Vagina (tissue), 2 donors: ENCODE data around the gene C6orf52. TPM values are rescaled to one million over a fixed set of nuclear protein-coding genes. Genes with fewer than 3 reads are reported as not detected.

ENCODE experiments used
- DNase-seq, 2 donors: peaks; one replicate each; pipeline ENCODE4 v3.0.0-alpha.2; 2017; ENCODE audit errors: extremely low spot score in 2 of 2
- H3K27ac ChIP-seq: fragments of 200-600 bp; sonication (generic); one replicate; pipeline ENCODE4 v1.5.1; 2019
- H3K27me3 ChIP-seq: fragments of 200-600 bp; sonication (generic); one replicate; pipeline ENCODE4 v1.5.1; 2019
- H3K36me3 ChIP-seq, 2 donors: fragments of 200-600 bp; sonication (generic); one replicate each; pipeline ENCODE4 v1.5.1; 2017 to 2019
- H3K4me1 ChIP-seq: fragments of 200-600 bp; sonication (generic); one replicate; pipeline ENCODE4 v1.5.1; 2019
- H3K4me3 ChIP-seq, 2 donors: fragments of 200-600 bp; sonication (generic); 1 replicate in 1 of 2; 2 replicates in 1 of 2; pipeline ENCODE4 v1.5.1; 2016 to 2019
- H3K9me3 ChIP-seq: fragments of 200-600 bp; sonication (generic); one replicate; pipeline ENCODE4 v1.5.1; 2019
- CTCF ChIP-seq, 3 experiments: fragments of 450-650 bp in 2 of 3; fragments of 200-600 bp in 1 of 3; sonication (generic) in 1 of 3; IDR thresholded peaks; one replicate each; pipeline ENCODE4 v1.5.1; 2017 to 2019; ENCODE audit warnings: antibody characterized with exemption in 3 of 3, mild to moderate bottlenecking in 2 of 3, moderate library complexity in 2 of 3
- POLR2A ChIP-seq, 2 donors: fragments of 450-650 bp; IDR thresholded peaks; one replicate each; pipeline ENCODE4 v1.6.1; 2017; ENCODE audit warnings: antibody characterized with exemption in 2 of 2, mild to moderate bottlenecking in 2 of 2, moderate library complexity in 2 of 2
- POLR2AphosphoS5 ChIP-seq, 2 donors: sonication (generic); formaldehyde crosslinking; IDR thresholded peaks; one replicate each; pipeline ENCODE4 v1.9.0; 2017; ENCODE audit warnings: antibody characterized with exemption in 2 of 2, mild to moderate bottlenecking in 2 of 2, low read depth in 1 of 2; ENCODE audit not compliant: insufficient read depth in 1 of 2
- intact Hi-C: fragments of 100-400 bp; cut with DNase I; formaldehyde crosslinking; loops from one replicate; pipeline ENCODE4 v1.15.1; 2023
- total RNA-seq: library from RNA; depleted of rRNA; stranded (reverse); fragments of >200 nt; gene quantifications from one replicate; pipeline ENCODE4 v1.2.3, GENCODE V29; 2016

C6orf52 gene
- total RNA-seq, 1 donor from 2014 or later = not detected

DNA sequence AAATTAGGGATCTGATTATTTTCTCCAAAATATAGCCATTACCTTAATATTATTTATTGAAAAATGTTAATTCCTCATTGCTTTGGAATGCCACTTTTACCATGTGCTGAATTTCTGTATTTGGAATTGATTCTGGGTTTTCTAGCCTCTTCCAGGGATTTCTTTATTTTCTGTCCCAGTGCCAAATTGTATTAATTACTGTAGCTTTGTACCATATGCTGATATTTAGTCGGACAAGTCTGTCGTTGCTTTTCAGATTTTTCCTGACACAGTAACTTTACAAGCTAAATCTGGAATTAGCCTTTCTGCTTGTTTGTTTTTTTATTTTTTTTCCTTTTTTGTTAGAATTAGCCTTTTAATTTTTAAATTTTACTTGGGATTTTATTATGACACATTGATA, 42.3 kb upstream of the C6orf52 start:
- Histone ChIP-seq H3K4me1 (no peaks in the 10 kb centered on the region), H3K9me3 (no peaks in the 10 kb centered on the region), H3K27ac (no peak overlapping the region), H3K4me3 (no peak overlapping the region), H3K36me3 (peaks cover 0 to 8% of the 10 kb centered on the region in 2 donors), H3K27me3 (no peaks in the 10 kb centered on the region)
- no peak for DNase-seq
- no peak for TF ChIP-seq POLR2AphosphoS5 (IDR thresholded peaks at IDR 0.05; ENCODE audit: insufficient read depth in 1 of 2, low read depth in 1 of 2)
- intact Hi-C loops = no loop called here

- TF ChIP-seq POLR2A (IDR thresholded peaks at IDR 0.05) (no peak), POLR2AphosphoS5 (IDR thresholded peaks at IDR 0.05; ENCODE audit: insufficient read depth in 1 of 2, low read depth in 1 of 2) (no peak), CTCF (IDR thresholded peaks at IDR 0.05) (no peak)
- Histone ChIP-seq H3K27me3 (no peaks in the 10 kb centered on the region), H3K4me3 (no peak overlapping the region), H3K9me3 (no peaks in the 10 kb centered on the region), H3K27ac (no peak overlapping the region), H3K4me1 (no peaks in the 10 kb centered on the region), H3K36me3 (peaks cover 0 to 35% of the 10 kb centered on the region in 2 donors)
- no peak for DNase-seq
- intact Hi-C loops = no loop called here
These were observed 39.4 kb upstream of the C6orf52 start for GRCh38 chr6:10733863-10734262.

DNA sequence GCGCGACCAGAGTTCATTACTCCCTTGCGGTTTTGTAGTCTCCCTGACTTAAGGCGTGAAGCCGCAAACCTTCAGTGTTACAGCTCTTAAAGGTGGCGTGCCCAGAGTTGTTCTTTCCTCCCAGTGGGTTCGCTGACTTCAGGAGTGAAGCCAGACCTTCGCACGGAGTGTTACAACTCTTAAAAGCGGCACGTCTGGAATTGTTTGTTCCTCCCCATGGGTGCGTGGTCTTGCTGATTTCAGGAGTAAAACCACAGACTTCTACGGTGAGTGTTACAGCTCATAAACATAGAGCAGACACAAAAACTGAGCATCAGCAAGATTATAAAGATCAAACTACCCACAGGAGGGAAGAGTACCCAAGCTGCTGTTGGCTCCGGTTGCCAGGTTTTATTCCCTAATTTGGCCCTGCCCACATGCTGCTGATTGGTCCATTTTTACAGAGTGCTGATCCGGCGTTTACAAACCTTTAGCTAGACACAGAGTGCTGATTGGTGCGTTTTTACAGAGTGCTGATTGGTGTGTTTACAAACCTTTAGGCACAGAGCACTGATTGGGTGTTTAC, 38.8 kb upstream of the C6orf52 start:
- Histone ChIP-seq H3K4me1 (no peaks in the 10 kb centered on the region), H3K27me3 (no peaks in the 10 kb centered on the region), H3K36me3 (peaks cover 0 to 41% of the 10 kb centered on the region in 2 donors), H3K4me3 (no peak overlapping the region), H3K27ac (no peak overlapping the region), H3K9me3 (no peaks in the 10 kb centered on the region)
- DNase-seq = no peak
- TF ChIP-seq POLR2AphosphoS5 (IDR thresholded peaks at IDR 0.05; ENCODE audit: insufficient read depth in 1 of 2, low read depth in 1 of 2) (no peak), CTCF (IDR thresholded peaks at IDR 0.05) (no peak), POLR2A (IDR thresholded peaks at IDR 0.05) (no peak)
- intact Hi-C loops = no loop called here

- peaks cover 0 to 56% of the 10 kb centered on the region in 2 donors for H3K36me3 ChIP-seq
These were observed 35.8 kb upstream of the C6orf52 start for GRCh38 chr6:10730254-10730653.

GRCh38 chr6:10725716-10726115, 31.3 kb upstream of the C6orf52 start:
- H3K4me3 ChIP-seq = no peak overlapping the region
- no peak for DNase-seq
- intact Hi-C loops = no loop called here
- TF ChIP-seq POLR2A (IDR thresholded peaks at IDR 0.05) (no peak), CTCF (IDR thresholded peaks at IDR 0.05) (no peak), POLR2AphosphoS5 (IDR thresholded peaks at IDR 0.05; ENCODE audit: insufficient read depth in 1 of 2, low read depth in 1 of 2) (no peak)
- no peaks in the 10 kb centered on the region for H3K27me3 ChIP-seq
- H3K4me1 ChIP-seq = peaks cover 49% of the 10 kb centered on the region
- H3K9me3 ChIP-seq = no peaks in the 10 kb centered on the region
- no peak overlapping the region for H3K27ac ChIP-seq
- H3K36me3 ChIP-seq = peaks cover 0 to 42% of the 10 kb centered on the region in 2 donors

More at GRCh38 chr6:10730254-10730653, 35.8 kb upstream of the C6orf52 start:
- H3K4me1 ChIP-seq = peaks cover 11% of the 10 kb centered on the region
- no peaks in the 10 kb centered on the region for H3K27me3 ChIP-seq
- H3K4me3 ChIP-seq = no peak overlapping the region
- no peak for TF ChIP-seq POLR2AphosphoS5 (IDR thresholded peaks at IDR 0.05; ENCODE audit: insufficient read depth in 1 of 2, low read depth in 1 of 2)
- TF ChIP-seq POLR2A (IDR thresholded peaks at IDR 0.05) = no peak
- no peak for TF ChIP-seq CTCF (IDR thresholded peaks at IDR 0.05)
- H3K9me3 ChIP-seq = no peaks in the 10 kb centered on the region
- no peak for DNase-seq
- no peak overlapping the region for H3K27ac ChIP-seq
- intact Hi-C loops = no loop called here
